SK-N-MC (cell line): Measurements from ENCODE around the gene FNDC3B.
A peak's percentile ranks its signal among the peaks of the same experiment; 100 is the strongest.

Source experiments
- DNase-seq: peaks from one replicate; pipeline ENCODE4 v3.0.0-alpha.2; 2011; ENCODE audit warnings: low read depth, low spot score
- H3K27ac ChIP-seq: fragments of 200-600 bp; sonication (generic); 2 replicates; pipeline ENCODE4 v1.5.1; 2016; ENCODE audit warnings: mixed run types
- H3K36me3 ChIP-seq: fragments of 200-600 bp; sonication (generic); 2 replicates; pipeline ENCODE4 v1.6.1; 2017; ENCODE audit warnings: antibody characterized with exemption, low read length, mixed read lengths; ENCODE audit not compliant: insufficient read depth
- H3K4me3 ChIP-seq: fragments of 200-600 bp; sonication (generic); 2 replicates; pipeline ENCODE4 v1.5.1; 2016
- H3K9ac ChIP-seq: fragments of 200-600 bp; sonication (generic); 2 replicates; pipeline ENCODE4 v1.8.0; 2017; ENCODE audit warnings: mixed run types, mixed read lengths; ENCODE audit not compliant: insufficient read length
- H3K9me3 ChIP-seq: fragments of 200-600 bp; sonication (generic); 2 replicates; pipeline ENCODE4 v1.6.1; 2017; ENCODE audit warnings: low read depth, mild to moderate bottlenecking, antibody characterized with exemption, low read length, moderate library complexity, mixed read lengths
- EZH2 ChIP-seq: fragments of 200-600 bp; sonication (generic); IDR thresholded peaks from one replicate; pipeline ENCODE4 v1.6.1; 2017; ENCODE audit warnings: antibody characterized with exemption
- FOXP2 ChIP-seq: optimal IDR thresholded peaks from 2 replicates; pipeline ENCODE3; 2011; ENCODE audit warnings: mild to moderate bottlenecking, moderate library complexity; ENCODE audit not compliant: insufficient read depth; ENCODE audit errors: extremely low read length, control extremely low read depth
- POLR2AphosphoS5 ChIP-seq: IDR thresholded peaks from 2 replicates; pipeline ENCODE4 v1.6.1; 2012; ENCODE audit warnings: mild to moderate bottlenecking, low read depth, low read length, borderline replicate concordance

Gene FNDC3B

DNA sequence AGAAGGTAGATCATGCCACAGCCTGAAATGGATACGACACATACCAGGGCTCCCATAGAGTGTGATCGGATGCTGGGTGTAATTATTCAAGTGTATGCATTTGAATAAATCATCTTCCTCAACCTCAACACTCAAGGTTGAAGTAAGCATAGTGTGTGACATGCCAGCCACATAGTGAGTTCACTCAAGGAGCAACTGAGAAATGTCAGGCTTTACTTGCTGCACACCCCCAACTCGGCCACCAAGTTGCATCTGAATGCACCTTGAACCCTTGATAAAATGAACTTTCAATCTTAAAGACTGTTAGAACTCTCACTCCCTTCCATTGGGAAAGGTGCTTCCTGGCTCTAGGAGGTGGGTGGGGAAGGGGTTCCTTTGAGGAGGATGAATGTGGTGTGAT, 287.6 kb downstream of the FNDC3B start:
- H3K36me3 ChIP-seq = peaks cover 21% of the 10 kb centered on the region; the same call in 1 of the 2 replicates
- no peak overlapping the region for H3K27ac ChIP-seq
- H3K9ac ChIP-seq = no peak overlapping the region
- no peak overlapping the region for H3K4me3 ChIP-seq
- DNase-seq = no peak
- TF ChIP-seq POLR2AphosphoS5 = no peak
- no peak for TF ChIP-seq FOXP2
- TF ChIP-seq EZH2 = no peak
- H3K9me3 ChIP-seq = no peaks in the 10 kb centered on the region

DNA sequence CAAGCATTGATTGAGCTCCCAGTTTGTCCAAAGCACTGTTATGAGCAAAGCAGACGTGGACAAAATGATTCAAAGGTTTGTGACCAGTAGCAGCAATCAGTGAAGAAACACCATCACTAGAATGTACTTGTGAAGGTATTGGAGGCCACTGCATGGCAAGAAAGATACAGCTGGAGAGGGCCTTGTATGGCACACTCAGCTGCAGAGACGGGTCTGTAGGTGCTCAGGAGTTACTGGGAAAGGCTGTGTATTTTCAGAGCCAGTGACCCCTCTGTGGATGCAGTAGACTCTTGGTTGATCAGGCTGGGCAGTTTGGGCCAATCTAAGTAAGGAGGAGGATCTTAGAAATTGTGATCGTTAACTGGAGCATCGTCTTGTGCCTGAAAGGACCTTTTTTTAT, 288.9 kb downstream of the FNDC3B start:
- H3K27ac ChIP-seq = no peak overlapping the region
- no peak for DNase-seq
- H3K9ac ChIP-seq = no peak overlapping the region
- peaks cover 21% of the 10 kb centered on the region for H3K36me3 ChIP-seq
- H3K4me3 ChIP-seq = no peak overlapping the region
- TF ChIP-seq POLR2AphosphoS5 = no peak
- no peak for TF ChIP-seq EZH2
- TF ChIP-seq FOXP2 = no peak
- H3K9me3 ChIP-seq = no peaks in the 10 kb centered on the region

DNA sequence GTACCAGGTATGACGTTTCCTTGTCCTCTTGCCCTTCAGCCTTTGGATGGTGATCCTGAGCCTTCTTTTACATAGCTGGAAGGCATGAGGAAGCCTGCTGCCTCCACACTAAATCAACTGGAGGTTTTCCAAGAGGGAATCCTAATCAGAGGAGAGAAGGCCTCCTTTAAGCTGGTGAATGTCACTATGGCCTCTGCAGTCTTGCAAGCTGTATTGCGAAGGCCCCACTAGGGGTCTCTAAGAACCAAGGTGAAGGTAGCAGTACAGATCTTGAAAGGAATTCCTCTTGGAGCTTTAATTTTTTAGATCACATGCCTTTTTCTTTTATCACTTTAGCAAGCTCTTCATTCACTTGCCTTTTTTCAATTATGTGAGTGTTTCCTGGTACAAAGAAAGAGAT, 289.7 kb downstream of the FNDC3B start:
- Histone ChIP-seq H3K4me3 (no peak overlapping the region), H3K27ac (no peak overlapping the region), H3K9me3 (no peaks in the 10 kb centered on the region), H3K36me3 (peaks cover 28% of the 10 kb centered on the region), H3K9ac (no peak overlapping the region)
- DNase-seq = no peak
- TF ChIP-seq FOXP2 (no peak), EZH2 (no peak), POLR2AphosphoS5 (no peak)

DNA sequence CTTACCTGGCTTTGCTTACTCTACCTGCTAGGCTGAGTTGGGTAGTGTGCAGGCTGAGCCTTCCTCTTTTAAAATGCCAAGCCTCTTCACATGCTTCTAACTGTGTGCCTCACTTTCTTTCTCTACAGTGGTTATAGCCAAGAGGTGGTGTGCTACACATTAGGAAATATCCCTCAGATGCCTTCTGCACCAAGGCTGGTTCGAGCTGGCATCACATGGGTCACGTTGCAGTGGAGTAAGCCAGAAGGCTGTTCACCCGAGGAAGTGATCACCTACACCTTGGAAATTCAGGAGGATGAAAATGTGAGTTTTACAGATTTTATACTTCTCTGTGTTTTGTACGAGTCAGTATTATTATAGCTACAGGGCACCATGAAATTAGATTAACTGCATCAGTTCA, 291.0 kb downstream of the FNDC3B start:
- DNase-seq = no peak
- TF ChIP-seq POLR2AphosphoS5 (no peak), FOXP2 (no peak), EZH2 (no peak)
- no peak overlapping the region for H3K9ac ChIP-seq
- no peak overlapping the region for H3K4me3 ChIP-seq
- no peaks in the 10 kb centered on the region for H3K9me3 ChIP-seq
- no peak overlapping the region for H3K27ac ChIP-seq
- H3K36me3 ChIP-seq = peaks cover 33% of the 10 kb centered on the region

DNA sequence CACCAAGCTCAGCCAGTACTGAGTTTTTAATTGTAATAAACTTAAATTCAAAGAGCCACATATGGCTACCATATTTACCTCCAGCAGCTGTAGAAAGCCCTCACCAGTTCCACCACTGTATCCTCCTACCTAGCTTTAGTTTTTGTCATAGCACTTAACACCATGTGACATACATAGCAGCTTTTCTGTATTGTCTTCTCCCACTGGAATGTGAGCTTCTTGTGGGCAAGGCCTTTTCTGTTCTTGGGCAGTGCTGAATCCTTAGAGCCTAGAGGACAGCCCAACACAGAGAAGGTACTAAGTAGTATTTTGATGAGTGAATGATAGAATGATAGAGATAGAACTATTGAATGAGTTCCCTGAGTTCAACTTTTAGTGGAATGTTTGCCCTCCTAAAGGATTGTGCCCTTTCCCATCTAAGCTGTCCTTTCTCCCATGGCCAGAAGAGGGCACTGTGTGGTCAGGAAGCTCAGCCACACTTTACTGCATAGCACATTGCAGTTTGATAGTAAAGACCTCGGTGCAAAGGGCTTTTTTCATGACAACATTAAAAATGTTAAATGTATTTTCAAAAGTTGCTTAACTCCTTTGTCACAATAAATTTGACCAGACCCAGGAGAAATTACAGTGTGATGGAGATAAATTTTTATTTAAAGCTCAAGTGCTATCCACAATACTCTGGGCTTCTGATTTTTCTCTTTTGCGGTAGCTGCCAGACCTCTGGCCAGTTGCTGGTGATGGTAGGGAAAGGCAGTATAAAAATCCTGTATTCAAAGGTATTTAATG, 293.1 kb downstream of the FNDC3B start:
- peak; percentile 50 for DNase-seq
- H3K9me3 ChIP-seq = no peaks in the 10 kb centered on the region
- peaks cover 34% of the 10 kb centered on the region for H3K36me3 ChIP-seq
- H3K27ac ChIP-seq = no peak overlapping the region
- no peak overlapping the region for H3K9ac ChIP-seq
- no peak for TF ChIP-seq POLR2AphosphoS5
- TF ChIP-seq EZH2 = no peak
- no peak for TF ChIP-seq FOXP2
- no peak overlapping the region for H3K4me3 ChIP-seq

DNA sequence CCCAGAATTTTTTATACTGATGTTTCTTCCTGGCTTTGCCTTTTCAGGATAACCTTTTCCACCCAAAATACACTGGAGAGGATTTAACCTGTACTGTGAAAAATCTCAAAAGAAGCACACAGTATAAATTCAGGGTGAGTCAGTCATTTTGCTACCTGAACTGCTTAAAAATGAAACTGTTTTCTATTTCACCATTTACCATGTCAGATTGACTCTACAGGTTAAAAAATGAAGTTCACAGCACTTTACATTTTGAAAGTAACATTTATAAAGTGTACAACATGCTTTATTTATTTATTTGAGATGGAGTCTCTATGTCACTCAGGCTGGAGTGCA, 293.6 kb downstream of the FNDC3B start:
- Histone ChIP-seq H3K27ac (no peak overlapping the region), H3K4me3 (no peak overlapping the region), H3K9ac (no peak overlapping the region), H3K9me3 (no peaks in the 10 kb centered on the region), H3K36me3 (peaks cover 38% of the 10 kb centered on the region)
- TF ChIP-seq POLR2AphosphoS5 (no peak), EZH2 (no peak), FOXP2 (no peak)
- no peak for DNase-seq

DNA sequence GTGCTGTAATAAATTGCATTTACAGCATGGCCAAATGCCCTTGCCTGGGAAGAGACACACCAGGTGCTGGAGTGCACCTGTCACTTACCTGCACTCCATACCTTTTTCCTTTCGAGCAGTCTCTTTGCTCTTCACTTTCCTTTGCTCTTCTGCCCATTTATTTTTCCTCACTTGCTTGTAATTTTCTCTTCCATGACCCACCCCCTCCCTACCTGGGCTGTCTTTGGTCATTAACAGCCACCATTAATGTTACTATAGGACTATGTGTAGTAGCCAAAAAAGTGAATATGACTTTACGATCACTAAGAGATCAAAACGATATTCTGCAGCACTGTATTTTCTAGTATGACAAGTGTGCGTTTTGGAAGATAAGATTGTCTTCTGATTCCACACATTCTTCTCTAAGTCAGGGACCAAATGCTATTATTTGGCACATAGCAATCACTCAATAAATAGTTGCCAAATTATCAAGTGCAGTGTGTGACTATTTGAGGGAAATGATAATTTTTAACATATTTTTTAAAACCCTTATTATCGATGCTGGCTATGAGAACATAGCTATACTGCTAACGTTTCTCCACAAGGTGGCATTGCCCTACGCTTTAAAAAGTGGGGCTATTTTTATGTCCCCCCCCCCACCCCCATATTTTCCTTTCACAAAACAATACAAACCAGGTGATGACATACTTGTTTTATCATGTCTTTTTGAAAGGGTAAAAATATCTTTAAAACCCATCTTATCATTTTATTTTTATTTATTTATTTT, 294.5 kb downstream of the FNDC3B start:
- Histone ChIP-seq H3K9me3 (no peaks in the 10 kb centered on the region), H3K9ac (no peak overlapping the region), H3K4me3 (no peak overlapping the region), H3K36me3 (peaks cover 35% of the 10 kb centered on the region), H3K27ac (no peak overlapping the region)
- TF ChIP-seq POLR2AphosphoS5 (no peak), FOXP2 (no peak), EZH2 (no peak)
- DNase-seq = no peak

DNA sequence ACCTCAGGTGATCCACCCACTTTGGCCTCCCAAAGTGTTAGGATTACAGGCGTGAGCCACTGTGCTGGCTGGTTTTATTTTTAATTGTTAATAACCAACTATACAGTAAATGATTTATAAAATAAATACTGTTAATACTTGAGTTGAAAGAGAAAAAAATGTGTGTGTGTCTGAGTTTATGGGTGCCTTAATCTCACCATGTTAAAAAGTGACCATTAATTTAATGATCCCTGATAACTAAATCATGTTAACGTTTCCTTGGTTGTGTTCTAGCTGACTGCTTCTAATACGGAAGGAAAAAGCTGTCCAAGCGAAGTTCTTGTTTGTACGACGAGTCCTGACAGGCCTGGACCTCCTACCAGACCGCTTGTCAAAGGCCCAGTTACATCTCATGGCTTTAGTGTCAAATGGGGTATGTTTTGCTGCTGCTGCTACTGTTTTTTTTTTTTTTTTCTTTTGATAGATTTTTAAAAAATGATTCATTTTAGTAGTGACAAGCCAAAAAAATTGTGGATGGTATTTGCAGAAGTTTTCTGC, 295.4 kb downstream of the FNDC3B start:
- no peak for DNase-seq
- Histone ChIP-seq H3K27ac (no peak overlapping the region), H3K9ac (no peak overlapping the region), H3K4me3 (no peak overlapping the region), H3K36me3 (peaks cover 27% of the 10 kb centered on the region), H3K9me3 (no peaks in the 10 kb centered on the region)
- TF ChIP-seq EZH2 (no peak), POLR2AphosphoS5 (no peak), FOXP2 (no peak)
